HG03575 (cell line): ENCODE data around the gene TNS3.

ENCODE experiments used
- ATAC-seq: cut with Tn5 transposase; IDR thresholded peaks from one replicate; pipeline ENCODE4 v1.9.1; 2021; ENCODE audit not compliant: unreplicated experiment, insufficient number of reproducible peaks, low FRiP score; ENCODE audit errors: extremely low read depth

TNS3 gene

GRCh38 chr7:47375121-47375938 lies 206.6 kb downstream of the TNS3 start:
- ATAC-seq = no peak

- no peak for ATAC-seq
Measured at GRCh38 chr7:47374538-47374937, 207.4 kb downstream of the TNS3 start.

- ATAC-seq = no peak
Measured at GRCh38 chr7:47373871-47374451, 207.9 kb downstream of the TNS3 start.

GRCh38 chr7:47371733-47372368 lies 210.1 kb downstream of the TNS3 start:
- ATAC-seq = no peak

- ATAC-seq = no peak
Measured at GRCh38 chr7:47371317-47371716, 210.6 kb downstream of the TNS3 start.

- no peak for ATAC-seq
Measured at GRCh38 chr7:47370461-47371042, 211.4 kb downstream of the TNS3 start.

GRCh38 chr7:47369736-47370135 lies 212.2 kb downstream of the TNS3 start:
- no peak for ATAC-seq

GRCh38 chr7:47368190-47368812 lies 213.6 kb downstream of the TNS3 start:
- no peak for ATAC-seq

GRCh38 chr7:47367369-47367768 lies 214.5 kb downstream of the TNS3 start:
- no peak for ATAC-seq

- ATAC-seq = no peak
Measured at GRCh38 chr7:47366960-47367359, 215.0 kb downstream of the TNS3 start.

- no peak for ATAC-seq
Measured at GRCh38 chr7:47366211-47366610, 215.7 kb downstream of the TNS3 start.

- no peak for ATAC-seq
Measured at GRCh38 chr7:47362984-47363383, 218.9 kb downstream of the TNS3 start.

- ATAC-seq = no peak
Measured at GRCh38 chr7:47361746-47362215, 220.1 kb downstream of the TNS3 start.

- ATAC-seq = no peak
Measured at GRCh38 chr7:47361236-47361635, 220.7 kb downstream of the TNS3 start.

GRCh38 chr7:47360301-47360900 lies 221.5 kb downstream of the TNS3 start:
- no peak for ATAC-seq

GRCh38 chr7:47358944-47359588 lies 222.8 kb downstream of the TNS3 start:
- ATAC-seq = no peak

GRCh38 chr7:47358357-47358756 lies 223.6 kb downstream of the TNS3 start:
- no peak for ATAC-seq

GRCh38 chr7:47357863-47358262 lies 224.0 kb downstream of the TNS3 start:
- ATAC-seq = no peak
